ENCODE data around the gene CCDC102A. TPM values are rescaled to one million over a fixed set of nuclear protein-coding genes. Genes with fewer than 3 reads are reported as not detected.
"Not testable (repeated sequence)": the region's sequence is repeated elsewhere in the genome, so short reads cannot be mapped to it uniquely, and the experiment has no call there.

The CCDC102A gene
- total RNA-seq, 1 donor from 2014 or later = 11.3 TPM

- intact Hi-C loops (cut with DNase I) = no loop called here
- Histone ChIP-seq H3K27ac (peak overlapping the region; percentile 24), H3K4me1 (peaks cover 12% of the 10 kb centered on the region), H3K9me3 (no peaks in the 10 kb centered on the region), H3K4me3 (no peak overlapping the region), H3K36me3 (no peaks in the 10 kb centered on the region), H3K27me3 (no peaks in the 10 kb centered on the region)
- no peak for DNase-seq
- TF ChIP-seq CTCF (IDR thresholded peaks at IDR 0.05) = no peak
- peak; percentile 73 for ATAC-seq
Measured at GRCh38 chr16:57502048-57502775, 34.2 kb downstream of the CCDC102A start.

GRCh38 chr16:57501492-57501891 lies 34.9 kb downstream of the CCDC102A start:
- no peak overlapping the region for H3K4me3 ChIP-seq
- no peaks in the 10 kb centered on the region for H3K9me3 ChIP-seq
- intact Hi-C loops (cut with DNase I) = no loop called here
- ATAC-seq (no peak), DNase-seq (no peak)
- H3K27ac ChIP-seq = no peak overlapping the region
- H3K27me3 ChIP-seq = no peaks in the 10 kb centered on the region
- no peak for TF ChIP-seq CTCF (IDR thresholded peaks at IDR 0.05)
- peaks cover 12% of the 10 kb centered on the region for H3K4me1 ChIP-seq
- H3K36me3 ChIP-seq = no peaks in the 10 kb centered on the region

- Histone ChIP-seq H3K27ac (no peak overlapping the region), H3K4me3 (no peak overlapping the region), H3K4me1 (peaks cover 12% of the 10 kb centered on the region), H3K27me3 (no peaks in the 10 kb centered on the region), H3K36me3 (no peaks in the 10 kb centered on the region), H3K9me3 (no peaks in the 10 kb centered on the region)
- no peak for TF ChIP-seq CTCF (IDR thresholded peaks at IDR 0.05)
- ATAC-seq (peak; percentile 54), DNase-seq (no peak)
- intact Hi-C loops (cut with DNase I) = no loop called here
Measured at GRCh38 chr16:57500578-57501111, 35.7 kb downstream of the CCDC102A start.

GRCh38 chr16:57499941-57500340 lies 36.4 kb downstream of the CCDC102A start:
- peaks cover 12% of the 10 kb centered on the region for H3K4me1 ChIP-seq
- H3K27ac ChIP-seq; H3K4me3 ChIP-seq; DNase-seq; intact Hi-C loops (cut with DNase I); H3K27me3 ChIP-seq; H3K9me3 ChIP-seq; H3K36me3 ChIP-seq; ATAC-seq: not testable (repeated sequence)

- ATAC-seq (no peak), DNase-seq (no peak)
- no peaks in the 10 kb centered on the region for H3K27me3 ChIP-seq
- no peak for TF ChIP-seq CTCF (IDR thresholded peaks at IDR 0.05)
- no peak overlapping the region for H3K27ac ChIP-seq
- intact Hi-C loops (cut with DNase I) = no loop called here
- H3K9me3 ChIP-seq = no peaks in the 10 kb centered on the region
- no peak overlapping the region for H3K4me3 ChIP-seq
- peaks cover 6% of the 10 kb centered on the region for H3K4me1 ChIP-seq
- H3K36me3 ChIP-seq = no peaks in the 10 kb centered on the region
Measured at GRCh38 chr16:57498031-57498430, 38.3 kb downstream of the CCDC102A start.

- TF ChIP-seq CTCF (IDR thresholded peaks at IDR 0.05) = no peak
- Histone ChIP-seq H3K27ac (no peak overlapping the region), H3K4me3 (no peak overlapping the region), H3K27me3 (no peaks in the 10 kb centered on the region), H3K9me3 (no peaks in the 10 kb centered on the region), H3K4me1 (no peaks in the 10 kb centered on the region), H3K36me3 (no peaks in the 10 kb centered on the region)
- DNase-seq (no peak), ATAC-seq (no peak)
- intact Hi-C loops (cut with DNase I) = no loop called here
Measured at GRCh38 chr16:57497121-57497520, 39.2 kb downstream of the CCDC102A start.

Data from upper lobe of right lung (tissue), 1 donor.